ENCODE data around the gene SULT1A1.
"Not testable (repeated sequence)": the region's sequence is repeated elsewhere in the genome, so short reads cannot be mapped to it uniquely, and the experiment has no call there.

SULT1A1 gene

DNA sequence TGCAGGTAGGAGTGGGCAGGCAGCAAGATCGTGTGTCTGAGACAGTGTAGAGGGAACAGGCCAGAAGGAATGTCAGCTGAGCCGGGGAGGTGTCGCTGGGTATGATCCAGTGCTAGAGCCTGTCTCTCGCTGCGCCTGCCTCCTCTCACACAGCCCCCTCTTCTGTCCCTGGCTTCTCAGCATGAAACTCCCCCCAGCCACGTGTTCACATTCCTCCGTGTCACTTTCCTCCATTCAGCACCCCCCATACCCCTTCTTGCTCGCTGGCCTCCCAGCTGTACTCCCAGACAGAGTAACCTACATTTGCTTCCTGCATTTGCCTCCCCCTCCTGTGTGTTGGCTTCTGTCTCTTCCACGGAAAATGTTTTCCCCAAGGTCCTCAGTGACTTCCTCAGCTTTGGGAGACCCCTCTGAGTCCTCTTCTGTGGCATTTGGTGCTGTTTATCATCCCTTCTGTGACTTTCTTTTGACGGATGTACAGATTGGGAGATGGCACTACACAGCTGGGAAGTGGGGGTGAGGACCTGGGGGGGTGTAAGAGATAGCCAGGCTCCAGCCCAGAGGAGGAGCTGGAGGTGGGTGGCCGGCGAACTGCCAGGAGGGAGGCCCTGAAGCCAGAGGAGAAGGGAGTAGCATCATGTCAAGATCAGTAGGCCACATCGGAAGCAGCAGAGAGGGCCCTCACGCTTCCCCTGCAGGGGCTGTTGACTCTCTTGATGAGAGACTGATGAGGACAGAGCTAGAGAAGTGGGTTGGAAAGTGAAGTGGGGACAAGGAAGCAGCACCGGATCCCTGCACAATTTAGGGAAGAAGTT lies 36.9 kb downstream of the SULT1A1 start:
- no peaks in the 10 kb centered on the region for H3K9me3 Mint-ChIP-seq
- DNase-seq (ENCODE audit: low spot score in 2 of 2) (no peak), ATAC-seq (replicated peaks; ENCODE audit: extremely low read depth, poor library complexity, severe bottlenecking) (no peak)
- no peaks in the 10 kb centered on the region for H3K27me3 Mint-ChIP-seq
- peaks cover 10% of the 10 kb centered on the region for H3K36me3 Mint-ChIP-seq (ENCODE audit: insufficient read depth)
- H3K4me3 Mint-ChIP-seq: no peak overlapping the region
- H3K4me1 Mint-ChIP-seq: peaks cover 49% of the 10 kb centered on the region
- peak overlapping the region; percentile 50 for H3K27ac Mint-ChIP-seq (ENCODE audit: low read depth)

DNA sequence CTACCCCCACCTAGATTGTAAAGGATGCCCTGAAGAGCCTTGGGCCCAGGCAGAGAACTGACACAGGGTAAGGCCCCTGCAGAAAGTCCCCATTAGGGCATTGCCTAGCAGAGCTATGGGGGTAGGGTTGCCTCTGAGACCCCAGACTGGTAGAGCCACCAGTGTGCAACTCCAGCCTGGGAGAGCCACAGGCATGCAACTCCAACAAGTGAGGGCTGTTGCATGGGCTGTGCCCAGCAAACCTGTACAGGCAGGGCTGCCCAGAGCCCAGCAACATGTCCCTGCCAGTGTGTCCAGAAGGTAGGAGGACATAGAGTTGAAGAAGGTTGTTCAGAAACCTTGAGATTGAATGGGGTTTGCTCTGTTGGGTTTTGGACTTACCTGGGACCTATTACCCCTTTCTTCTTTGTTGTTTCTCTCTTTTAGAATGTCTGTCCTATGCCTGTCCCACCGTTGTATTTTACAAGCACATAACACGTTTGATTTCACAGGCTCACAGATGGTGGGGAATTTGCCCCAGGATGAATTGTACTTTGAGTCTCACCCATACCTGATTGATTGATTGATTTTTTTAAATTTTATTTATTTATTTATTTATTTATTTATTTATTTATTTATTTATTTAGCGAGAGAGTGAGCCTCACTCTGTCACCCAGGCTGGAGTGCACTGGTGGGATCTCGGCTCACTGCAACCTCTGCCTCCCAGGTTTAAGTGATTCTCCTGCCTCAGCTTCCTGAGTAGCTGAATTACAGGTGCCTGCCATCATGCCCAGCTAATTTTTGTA lies 39.7 kb downstream of the SULT1A1 start:
- Mint-ChIP-seq H3K27me3 (no peaks in the 10 kb centered on the region), H3K4me3 (no peak overlapping the region), H3K4me1 (peaks cover 56% of the 10 kb centered on the region), H3K27ac (ENCODE audit: low read depth) (no peak overlapping the region), H3K36me3 (ENCODE audit: insufficient read depth) (peaks cover 9% of the 10 kb centered on the region), H3K9me3 (peaks cover 6% of the 10 kb centered on the region)
- DNase-seq (ENCODE audit: low spot score in 2 of 2) (no peak), ATAC-seq (replicated peaks; ENCODE audit: extremely low read depth, poor library complexity, severe bottlenecking) (no peak)

DNA sequence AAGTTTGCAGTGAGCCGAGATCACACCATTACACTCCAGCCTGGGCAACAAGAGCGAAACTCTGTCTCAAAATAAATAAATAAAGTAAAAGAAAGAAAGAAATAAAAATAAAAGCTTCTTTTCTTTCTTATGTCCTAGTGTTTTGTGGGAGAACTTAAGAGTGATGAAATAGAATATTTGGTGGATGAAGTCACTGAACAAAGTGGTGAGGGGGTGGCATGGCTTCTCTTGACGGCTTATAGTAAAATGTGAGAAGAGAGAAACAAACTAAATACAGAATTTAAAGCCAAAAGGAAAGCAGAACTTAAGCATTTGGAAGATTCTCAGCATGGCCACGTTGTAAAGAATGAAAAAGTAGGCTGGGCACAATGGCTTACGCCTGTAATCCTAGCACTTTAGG lies 40.8 kb downstream of the SULT1A1 start:
- DNase-seq (ENCODE audit: low spot score in 2 of 2) (no peak), ATAC-seq (replicated peaks; ENCODE audit: extremely low read depth, poor library complexity, severe bottlenecking) (no peak)
- Mint-ChIP-seq H3K4me3 (no peak overlapping the region), H3K4me1 (peaks cover 49% of the 10 kb centered on the region), H3K27ac (ENCODE audit: low read depth) (peak overlapping the region; percentile 29), H3K27me3 (no peaks in the 10 kb centered on the region), H3K36me3 (ENCODE audit: insufficient read depth) (peaks cover 5% of the 10 kb centered on the region), H3K9me3 (peaks cover 6% of the 10 kb centered on the region)

DNA sequence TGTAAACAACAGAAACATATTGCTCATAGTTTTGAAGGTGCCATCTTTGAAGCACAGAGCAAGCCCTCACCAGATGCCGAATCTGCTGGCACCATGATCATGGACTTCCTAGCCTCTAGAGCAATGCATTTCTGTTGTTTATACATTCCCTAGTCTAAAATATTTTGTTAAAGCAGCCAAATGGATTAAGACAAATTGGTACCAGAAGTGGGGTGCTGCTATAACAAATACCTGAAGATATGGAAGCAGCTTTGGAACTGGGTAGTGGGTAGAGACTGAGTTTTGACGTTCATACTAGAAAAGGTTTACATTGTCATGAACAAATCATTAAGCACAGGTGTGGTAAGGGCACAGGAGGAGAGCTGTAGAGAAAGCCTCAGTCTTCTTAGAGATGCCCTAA lies 42.6 kb downstream of the SULT1A1 start:
- DNase-seq (ENCODE audit: low spot score in 2 of 2) (no peak), ATAC-seq (replicated peaks; ENCODE audit: extremely low read depth, poor library complexity, severe bottlenecking) (no peak)
- H3K4me3 Mint-ChIP-seq: no peak overlapping the region
- H3K9me3 Mint-ChIP-seq: peaks cover 6% of the 10 kb centered on the region
- peaks cover 43% of the 10 kb centered on the region for H3K4me1 Mint-ChIP-seq
- peaks cover 7% of the 10 kb centered on the region for H3K36me3 Mint-ChIP-seq (ENCODE audit: insufficient read depth)
- no peaks in the 10 kb centered on the region for H3K27me3 Mint-ChIP-seq
- H3K27ac Mint-ChIP-seq (ENCODE audit: low read depth): no peak overlapping the region

DNA sequence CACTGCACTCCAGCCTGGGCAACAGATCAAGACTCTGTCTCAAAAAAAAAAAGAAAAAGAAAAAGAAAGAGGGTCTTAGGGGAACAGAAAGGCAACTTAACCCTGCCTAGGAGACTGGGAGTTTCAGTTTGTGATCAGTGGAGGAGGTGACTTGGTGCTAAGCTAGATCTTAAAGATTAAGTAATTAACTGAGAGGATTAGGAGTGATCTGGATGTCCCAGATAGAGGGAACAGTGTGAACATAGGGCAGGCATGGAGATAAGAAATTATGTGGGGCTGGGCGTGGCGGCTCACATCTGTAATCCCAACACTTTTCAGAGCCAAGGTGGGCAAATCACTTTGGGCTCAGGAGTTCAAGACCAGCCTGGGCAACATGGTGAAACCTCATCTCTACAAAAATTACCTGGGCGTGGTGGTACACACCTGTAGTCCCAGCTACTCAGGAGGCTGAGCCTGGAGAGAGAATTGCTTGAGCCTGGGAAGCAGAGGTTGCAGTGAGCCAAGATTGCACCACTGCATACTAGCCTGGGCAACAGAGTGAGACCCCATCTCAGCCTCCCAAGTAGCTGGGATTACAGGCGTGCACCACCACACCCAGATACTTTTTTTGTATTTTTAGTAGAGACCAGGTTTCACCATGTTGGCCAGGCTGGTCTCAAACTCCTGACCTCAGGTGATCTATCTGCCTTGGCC lies 43.5 kb downstream of the SULT1A1 start:
- H3K9me3 Mint-ChIP-seq: not testable (repeated sequence)
- H3K4me1 Mint-ChIP-seq: peaks cover 44% of the 10 kb centered on the region

DNA sequence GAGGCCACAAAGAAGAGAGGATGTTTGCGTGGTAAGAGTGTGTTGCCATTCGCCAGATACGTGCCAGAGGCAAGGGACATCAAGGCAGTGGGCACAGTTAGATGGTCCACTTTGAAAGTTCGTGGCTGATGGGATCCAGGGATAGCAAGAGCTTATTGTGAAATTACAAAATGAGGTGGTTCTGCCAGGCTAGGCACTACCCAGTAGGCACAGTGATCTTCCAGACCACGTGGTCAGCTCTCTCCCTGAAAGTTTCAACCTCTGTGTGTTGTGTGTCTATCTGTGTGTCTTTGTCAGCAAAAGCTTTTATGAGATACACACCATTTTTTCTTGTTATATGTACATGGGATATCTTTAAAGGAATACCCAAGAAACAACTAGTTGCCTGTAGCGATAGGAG lies 46.6 kb downstream of the SULT1A1 start:
- no peak overlapping the region for H3K4me3 Mint-ChIP-seq
- DNase-seq (ENCODE audit: low spot score in 2 of 2) (no peak), ATAC-seq (replicated peaks; ENCODE audit: extremely low read depth, poor library complexity, severe bottlenecking) (no peak)
- peaks cover 6% of the 10 kb centered on the region for H3K9me3 Mint-ChIP-seq
- peaks cover 28% of the 10 kb centered on the region for H3K4me1 Mint-ChIP-seq
- peaks cover 20% of the 10 kb centered on the region for H3K36me3 Mint-ChIP-seq (ENCODE audit: insufficient read depth)
- peak overlapping the region; percentile 47 for H3K27ac Mint-ChIP-seq (ENCODE audit: low read depth)
- H3K27me3 Mint-ChIP-seq: no peaks in the 10 kb centered on the region

More for the DNA sequence above, 43.5 kb downstream of the SULT1A1 start:
- H3K27me3 Mint-ChIP-seq; H3K36me3 Mint-ChIP-seq (ENCODE audit: insufficient read depth); ATAC-seq (replicated peaks; ENCODE audit: extremely low read depth, poor library complexity, severe bottlenecking); DNase-seq (ENCODE audit: low spot score in 2 of 2); H3K4me3 Mint-ChIP-seq; H3K27ac Mint-ChIP-seq (ENCODE audit: low read depth): not testable (repeated sequence)

DNA sequence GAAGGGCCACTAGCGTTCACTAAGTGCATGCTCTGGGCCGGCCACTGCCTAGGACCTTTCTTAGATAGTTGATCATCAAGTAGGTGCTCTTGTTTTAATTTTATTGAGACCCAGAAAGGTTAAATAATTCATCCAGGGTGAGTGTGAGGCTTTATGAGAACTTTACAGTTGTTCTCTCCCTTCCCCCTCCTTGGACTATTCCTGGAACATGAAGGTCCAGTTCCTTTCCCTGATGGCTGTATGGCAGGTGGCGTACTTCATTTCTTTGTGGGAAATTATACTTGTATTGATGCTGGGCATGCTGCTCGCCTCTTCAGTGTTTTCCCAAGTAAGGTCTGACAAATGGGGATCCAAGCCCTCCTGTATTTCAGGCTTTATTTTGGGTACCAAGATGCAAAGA lies 47.6 kb downstream of the SULT1A1 start:
- Mint-ChIP-seq H3K27me3 (no peaks in the 10 kb centered on the region), H3K4me3 (no peak overlapping the region), H3K36me3 (ENCODE audit: insufficient read depth) (peaks cover 25% of the 10 kb centered on the region), H3K9me3 (peaks cover under 1% of the 10 kb centered on the region), H3K4me1 (peaks cover 25% of the 10 kb centered on the region), H3K27ac (ENCODE audit: low read depth) (no peak overlapping the region)
- no peak for DNase-seq (ENCODE audit: low spot score in 2 of 2)
- no peak for ATAC-seq (replicated peaks; ENCODE audit: extremely low read depth, poor library complexity, severe bottlenecking)

DNA sequence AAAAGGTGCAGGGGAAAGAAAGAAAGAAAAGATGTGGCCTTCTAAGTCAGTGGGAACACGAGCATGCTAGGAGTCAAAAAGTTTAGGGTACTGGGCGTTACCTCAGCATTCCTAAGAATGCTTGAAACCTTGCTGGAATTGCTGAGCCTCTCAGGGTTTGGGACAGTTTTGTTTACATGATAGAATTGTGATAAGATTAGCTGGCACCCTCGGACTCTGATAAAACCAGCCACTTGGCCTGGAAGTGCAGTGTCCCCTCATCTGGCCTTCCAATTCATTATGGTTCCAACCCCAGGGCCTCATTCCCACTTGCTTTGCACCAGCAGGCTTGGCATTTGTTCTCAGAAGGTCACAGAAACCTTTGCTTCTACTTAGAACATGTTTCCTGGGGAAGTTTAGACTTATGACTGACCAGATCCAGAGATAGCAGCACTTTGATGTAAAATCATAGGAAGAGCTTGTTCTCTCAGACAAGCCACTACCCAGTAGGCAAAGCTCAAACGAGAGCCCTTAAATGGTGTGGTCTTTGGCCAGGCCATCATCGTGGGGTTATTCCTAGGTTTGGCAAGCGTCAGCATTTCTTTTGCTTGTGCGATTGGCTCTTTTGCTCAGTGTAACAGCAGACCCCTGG lies 48.2 kb downstream of the SULT1A1 start:
- Mint-ChIP-seq H3K4me1 (peaks cover 30% of the 10 kb centered on the region), H3K9me3 (no peaks in the 10 kb centered on the region), H3K27me3 (no peaks in the 10 kb centered on the region), H3K4me3 (no peak overlapping the region), H3K36me3 (ENCODE audit: insufficient read depth) (peaks cover 27% of the 10 kb centered on the region), H3K27ac (ENCODE audit: low read depth) (no peak overlapping the region)
- DNase-seq (ENCODE audit: low spot score in 2 of 2) (no peak), ATAC-seq (replicated peaks; ENCODE audit: extremely low read depth, poor library complexity, severe bottlenecking) (no peak)

DNA sequence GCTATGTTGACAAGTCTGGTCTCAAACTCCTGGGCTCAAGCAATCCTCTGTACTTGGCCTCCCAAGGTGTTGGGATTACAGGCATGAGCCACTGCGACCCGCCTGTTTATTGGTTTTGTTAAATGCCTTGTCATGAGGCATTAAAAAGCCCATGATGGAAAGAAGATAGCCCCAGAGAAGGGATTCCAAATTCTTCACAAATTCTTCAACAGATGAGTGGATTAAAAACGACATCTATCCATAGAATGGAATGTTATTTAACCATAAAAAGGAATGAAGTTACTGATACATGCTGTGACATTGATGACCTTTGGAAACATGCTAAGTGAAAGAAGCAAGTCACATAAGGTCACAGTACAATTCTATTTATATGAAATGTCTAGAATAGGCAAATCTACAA lies 51.4 kb downstream of the SULT1A1 start:
- Mint-ChIP-seq H3K27ac (ENCODE audit: low read depth) (no peak overlapping the region), H3K4me1 (peaks cover 41% of the 10 kb centered on the region), H3K27me3 (no peaks in the 10 kb centered on the region), H3K4me3 (no peak overlapping the region), H3K36me3 (ENCODE audit: insufficient read depth) (peaks cover 33% of the 10 kb centered on the region), H3K9me3 (no peaks in the 10 kb centered on the region)
- DNase-seq (ENCODE audit: low spot score in 2 of 2) (no peak), ATAC-seq (replicated peaks; ENCODE audit: extremely low read depth, poor library complexity, severe bottlenecking) (no peak)

DNA sequence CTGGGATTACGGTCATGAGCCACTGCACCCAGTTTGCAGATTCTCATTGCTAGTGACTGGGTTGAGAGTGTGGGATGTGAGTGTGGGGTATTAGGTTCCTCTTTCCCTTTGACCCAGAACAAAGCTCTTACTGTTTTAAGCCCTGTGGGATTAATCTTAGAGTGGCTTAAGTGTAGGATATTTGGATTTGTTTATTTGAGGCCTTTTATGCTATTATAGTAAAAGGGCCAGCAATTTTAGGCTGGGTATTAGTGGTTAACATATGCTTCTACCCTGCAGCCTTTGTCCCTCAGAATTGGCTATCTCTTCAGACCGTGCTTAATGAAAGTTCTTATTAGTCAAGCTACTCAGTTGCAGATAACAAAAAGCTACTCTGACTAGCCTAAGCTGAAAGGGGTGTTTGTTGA lies 52.9 kb downstream of the SULT1A1 start:
- H3K27ac Mint-ChIP-seq (ENCODE audit: low read depth): no peak overlapping the region
- DNase-seq (ENCODE audit: low spot score in 2 of 2): no peak
- H3K4me1 Mint-ChIP-seq: peaks cover 33% of the 10 kb centered on the region
- ATAC-seq (replicated peaks; ENCODE audit: extremely low read depth, poor library complexity, severe bottlenecking): no peak
- no peak overlapping the region for H3K4me3 Mint-ChIP-seq
- H3K27me3 Mint-ChIP-seq: no peaks in the 10 kb centered on the region
- peaks cover 31% of the 10 kb centered on the region for H3K36me3 Mint-ChIP-seq (ENCODE audit: insufficient read depth)
- H3K9me3 Mint-ChIP-seq: no peaks in the 10 kb centered on the region

DNA sequence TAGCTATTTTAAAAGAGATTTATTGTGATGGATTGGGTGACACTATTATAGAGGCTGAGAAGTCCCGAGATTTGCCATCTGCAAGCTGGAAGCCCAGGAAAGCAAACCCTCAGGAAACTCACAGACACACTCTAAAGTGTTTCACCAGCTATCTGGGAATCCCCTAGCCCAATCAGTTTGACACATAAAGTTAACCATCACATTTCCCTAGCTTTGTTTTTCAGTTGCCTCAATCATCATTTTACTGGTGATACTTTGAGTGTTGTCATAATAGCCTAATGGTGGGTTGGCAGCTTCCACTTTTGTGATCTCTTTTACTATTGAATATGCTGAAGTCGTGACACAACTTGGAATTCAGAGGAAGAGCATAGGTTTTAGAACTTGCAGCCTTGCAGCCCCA lies 54.3 kb downstream of the SULT1A1 start:
- Mint-ChIP-seq H3K4me1 (peaks cover 27% of the 10 kb centered on the region), H3K27ac (ENCODE audit: low read depth) (no peak overlapping the region), H3K27me3 (no peaks in the 10 kb centered on the region), H3K4me3 (no peak overlapping the region), H3K36me3 (ENCODE audit: insufficient read depth) (peaks cover 30% of the 10 kb centered on the region), H3K9me3 (no peaks in the 10 kb centered on the region)
- DNase-seq (ENCODE audit: low spot score in 2 of 2): no peak
- ATAC-seq (replicated peaks; ENCODE audit: extremely low read depth, poor library complexity, severe bottlenecking): no peak
